ENCODE measurements around the gene PRC1. TPM values are rescaled to one million over a fixed set of nuclear protein-coding genes. Genes with fewer than 3 reads are reported as not detected.

Gene PRC1, protein sequence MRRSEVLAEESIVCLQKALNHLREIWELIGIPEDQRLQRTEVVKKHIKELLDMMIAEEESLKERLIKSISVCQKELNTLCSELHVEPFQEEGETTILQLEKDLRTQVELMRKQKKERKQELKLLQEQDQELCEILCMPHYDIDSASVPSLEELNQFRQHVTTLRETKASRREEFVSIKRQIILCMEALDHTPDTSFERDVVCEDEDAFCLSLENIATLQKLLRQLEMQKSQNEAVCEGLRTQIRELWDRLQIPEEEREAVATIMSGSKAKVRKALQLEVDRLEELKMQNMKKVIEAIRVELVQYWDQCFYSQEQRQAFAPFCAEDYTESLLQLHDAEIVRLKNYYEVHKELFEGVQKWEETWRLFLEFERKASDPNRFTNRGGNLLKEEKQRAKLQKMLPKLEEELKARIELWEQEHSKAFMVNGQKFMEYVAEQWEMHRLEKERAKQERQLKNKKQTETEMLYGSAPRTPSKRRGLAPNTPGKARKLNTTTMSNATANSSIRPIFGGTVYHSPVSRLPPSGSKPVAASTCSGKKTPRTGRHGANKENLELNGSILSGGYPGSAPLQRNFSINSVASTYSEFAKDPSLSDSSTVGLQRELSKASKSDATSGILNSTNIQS
- total RNA-seq = 10 to 100 TPM; 89.2 to 90.3 TPM

DNA sequence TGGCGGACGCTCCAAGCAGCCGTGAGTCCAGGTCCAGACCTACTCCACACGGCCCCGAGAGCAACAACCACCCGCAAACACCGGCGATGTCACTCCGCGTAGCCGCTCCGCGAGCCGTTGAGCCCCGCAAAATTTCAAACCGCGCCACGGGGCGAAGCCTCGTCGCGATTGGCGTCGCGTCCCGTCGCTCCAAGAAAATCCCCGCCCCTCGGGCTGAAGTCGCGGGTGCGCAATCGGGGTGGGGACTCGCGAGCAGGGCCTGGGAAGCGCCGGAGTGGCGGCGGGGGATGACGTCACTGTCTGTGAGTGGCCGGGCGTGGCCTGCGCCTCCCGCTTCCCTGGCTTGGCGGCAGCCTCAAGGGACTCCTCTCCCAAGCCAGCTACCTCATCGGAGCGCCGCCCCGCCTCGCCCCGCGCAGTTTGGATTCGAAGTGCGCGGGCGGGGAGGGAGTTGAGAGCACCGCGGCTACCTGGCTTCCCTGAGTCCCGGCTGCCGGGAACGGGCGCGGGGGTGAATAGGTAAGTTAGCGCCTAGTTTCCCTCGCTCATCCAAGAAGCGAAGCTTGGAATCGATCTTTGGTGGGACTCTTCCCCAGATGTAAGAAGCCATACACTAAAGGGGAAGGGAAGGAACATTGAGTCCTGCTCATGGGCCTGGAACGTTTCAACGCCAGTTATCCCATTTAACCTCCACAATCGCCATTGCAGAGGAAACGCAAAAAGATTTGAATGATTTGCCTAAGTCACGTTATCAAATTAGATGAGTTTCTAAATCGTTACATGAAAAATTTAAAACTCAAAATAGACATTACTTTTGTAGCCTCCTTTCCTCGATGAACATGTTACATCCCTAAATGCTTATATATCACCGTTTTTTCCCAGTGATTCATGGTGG is at the start of gene PRC1:
TSS of gene PRC1 (minus strand) at position 119 of the 895 bp plus-strand sequence. CDS start at position 1, 118 bp downstream.
- Mint-ChIP-seq H3K9me3 (no peaks in the 10 kb centered on the region), H3K4me3 (peak within 1 kb of the TSS; percentile 99), H3K27ac (peak within 1 kb of the TSS; percentile 99), H3K4me1 (peaks cover 16% of the 10 kb centered on the region), H3K27me3 (peaks cover 2% of the 10 kb centered on the region), H3K36me3 (peaks cover 31% of the 10 kb centered on the region)
- DNase-seq = peak; percentile 99

DNA sequence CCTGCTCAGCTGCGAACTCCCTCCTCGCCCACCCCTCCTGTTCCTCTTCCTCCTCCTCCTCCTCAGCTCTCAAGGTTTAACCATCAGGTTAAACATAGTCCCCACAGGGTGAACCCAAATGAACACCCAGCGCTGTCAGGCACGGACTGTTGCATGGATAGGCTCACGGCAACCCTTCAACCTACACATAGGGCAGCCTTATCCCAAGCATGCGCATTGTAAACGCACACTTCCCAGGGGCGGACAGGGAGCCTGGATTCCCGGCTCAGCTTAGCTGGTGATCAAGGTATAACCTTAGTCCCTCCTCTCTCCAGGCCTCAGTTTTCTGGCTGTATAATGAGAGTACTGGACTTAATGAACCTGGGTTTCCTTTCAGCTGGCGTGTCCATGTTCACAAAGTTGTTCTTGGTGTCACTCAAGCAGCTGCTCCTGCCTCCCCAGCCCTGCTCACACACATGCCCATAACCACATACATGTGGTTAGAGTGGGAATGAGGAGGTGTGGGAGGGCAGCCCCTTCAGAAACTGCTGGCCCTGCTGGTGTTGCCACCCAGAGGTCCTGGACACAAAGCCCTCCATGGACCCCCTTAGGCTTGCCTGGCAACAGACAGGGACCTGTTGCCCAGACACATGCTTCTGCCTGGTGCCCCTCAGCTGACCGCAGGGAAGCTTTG is 49.0 kb upstream of the PRC1 start:
- no peaks in the 10 kb centered on the region for H3K9me3 Mint-ChIP-seq
- H3K4me3 Mint-ChIP-seq = no peak overlapping the region
- no peaks in the 10 kb centered on the region for H3K36me3 Mint-ChIP-seq
- no peak for DNase-seq
- no peaks in the 10 kb centered on the region for H3K27me3 Mint-ChIP-seq
- H3K27ac Mint-ChIP-seq = no peak overlapping the region
- peaks cover 12% of the 10 kb centered on the region for H3K4me1 Mint-ChIP-seq

DNA sequence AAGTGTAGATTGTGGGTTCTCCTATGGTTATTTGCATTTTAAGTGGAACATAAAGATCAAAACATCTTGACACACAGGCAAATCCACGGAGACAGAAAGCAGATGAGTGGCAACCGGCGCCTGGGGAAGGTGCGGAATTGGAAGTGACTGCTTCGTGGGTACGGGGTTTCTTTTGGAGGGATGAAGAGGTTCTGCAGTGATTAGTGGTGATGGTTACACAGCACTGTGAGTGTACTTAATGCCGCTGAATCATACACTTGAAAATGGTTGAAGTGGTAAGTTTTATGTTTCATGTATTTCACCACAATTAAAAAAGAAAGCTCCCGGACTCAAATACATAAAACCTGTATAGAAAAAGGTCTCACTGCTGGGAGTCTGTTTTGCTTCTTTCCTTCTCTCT is 46.5 kb upstream of the PRC1 start:
- Mint-ChIP-seq H3K27ac (no peak overlapping the region), H3K27me3 (no peaks in the 10 kb centered on the region), H3K4me1 (no peaks in the 10 kb centered on the region), H3K4me3 (no peak overlapping the region), H3K36me3 (no peaks in the 10 kb centered on the region), H3K9me3 (no peaks in the 10 kb centered on the region)
- no peak for DNase-seq

DNA sequence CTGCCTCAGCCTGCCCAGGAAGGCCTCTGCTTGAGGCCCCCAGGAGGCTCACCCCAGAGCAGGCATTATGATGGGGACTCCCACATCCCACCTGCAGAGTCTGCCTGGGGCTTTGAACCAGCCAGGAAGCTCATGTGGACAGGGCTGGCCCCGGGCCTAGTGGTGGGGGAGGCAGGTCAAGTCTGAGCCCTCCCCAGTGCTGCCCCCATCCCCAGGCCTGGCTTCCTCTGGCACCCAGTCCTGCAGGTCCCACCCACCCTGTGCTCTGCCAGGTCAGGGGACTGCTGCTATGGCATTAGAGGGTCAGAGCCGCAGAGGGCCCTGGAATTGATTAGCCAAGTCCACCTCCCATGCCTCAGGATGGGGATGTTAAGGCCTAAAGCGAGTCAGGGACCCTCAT is 45.7 kb upstream of the PRC1 start:
- H3K9me3 Mint-ChIP-seq = no peaks in the 10 kb centered on the region
- H3K36me3 Mint-ChIP-seq = no peaks in the 10 kb centered on the region
- no peak for DNase-seq
- no peak overlapping the region for H3K27ac Mint-ChIP-seq
- H3K4me3 Mint-ChIP-seq = no peak overlapping the region
- no peaks in the 10 kb centered on the region for H3K27me3 Mint-ChIP-seq
- H3K4me1 Mint-ChIP-seq = no peaks in the 10 kb centered on the region

DNA sequence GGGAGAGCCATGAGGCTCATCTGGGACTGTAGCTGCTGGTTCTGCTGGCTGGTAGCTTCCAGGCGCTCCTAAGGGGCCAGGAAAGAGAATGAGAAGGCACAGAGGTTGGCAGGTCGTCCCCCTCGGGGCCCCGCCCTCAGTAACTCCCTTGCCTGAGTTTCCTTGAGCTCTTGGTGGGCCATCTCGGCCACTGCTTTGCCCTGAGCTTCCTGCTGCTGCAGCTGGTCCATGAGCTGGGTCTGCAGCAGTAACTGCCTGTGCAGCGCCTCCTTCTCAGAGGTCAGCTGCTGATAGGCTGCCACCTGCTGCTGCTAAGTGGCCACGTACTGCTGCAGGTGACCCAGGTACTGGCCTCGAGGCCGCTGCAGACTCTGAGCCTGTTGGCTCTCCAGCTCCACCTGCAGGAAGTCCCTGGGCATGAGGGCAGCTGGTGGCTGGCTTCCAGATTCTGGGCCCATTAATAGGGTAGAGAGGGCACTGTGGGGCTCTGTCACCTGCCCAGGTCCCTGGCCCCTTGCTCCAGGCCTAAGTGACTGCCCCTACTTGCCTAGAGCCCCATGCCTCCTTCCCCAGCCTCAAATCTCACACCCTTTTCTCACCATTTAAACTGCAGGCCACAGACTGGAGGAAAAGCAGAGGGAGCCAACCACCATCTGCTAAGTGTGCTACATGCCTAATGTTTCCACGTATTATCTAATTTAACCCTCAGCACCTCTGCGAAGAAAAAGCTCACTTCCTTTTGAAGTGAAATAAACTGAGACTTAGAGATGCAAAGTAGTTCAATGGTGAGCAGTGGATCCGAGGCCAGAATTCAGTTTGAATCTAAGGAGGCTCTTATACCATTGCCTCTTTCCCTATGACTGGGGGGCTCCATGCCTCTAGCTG is 38.8 kb upstream of the PRC1 start:
- Mint-ChIP-seq H3K36me3 (no peaks in the 10 kb centered on the region), H3K9me3 (no peaks in the 10 kb centered on the region), H3K4me1 (peaks cover 3% of the 10 kb centered on the region), H3K4me3 (no peak overlapping the region), H3K27ac (no peak overlapping the region), H3K27me3 (no peaks in the 10 kb centered on the region)
- DNase-seq = peak; percentile 64

DNA sequence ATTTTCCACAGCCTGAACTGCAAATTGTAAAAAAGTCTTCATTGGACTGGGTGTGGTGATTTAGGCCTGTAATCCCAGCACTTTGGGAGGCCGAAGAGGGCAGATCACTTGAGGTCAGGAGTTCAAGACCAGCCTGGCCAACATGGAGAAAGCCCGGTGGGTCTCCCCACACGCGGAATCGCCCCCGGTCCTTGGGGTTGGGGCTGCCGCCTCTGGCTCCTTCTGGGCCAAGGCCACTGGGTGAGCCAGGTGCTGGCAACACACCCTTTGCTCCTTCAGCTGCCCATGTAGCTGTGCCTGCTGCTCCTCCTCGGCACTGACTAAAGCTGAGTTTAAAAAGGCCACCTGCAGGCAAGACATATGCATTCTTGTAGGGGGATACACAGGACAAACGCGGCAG is 37.5 kb upstream of the PRC1 start:
- no peak overlapping the region for H3K27ac Mint-ChIP-seq

DNA sequence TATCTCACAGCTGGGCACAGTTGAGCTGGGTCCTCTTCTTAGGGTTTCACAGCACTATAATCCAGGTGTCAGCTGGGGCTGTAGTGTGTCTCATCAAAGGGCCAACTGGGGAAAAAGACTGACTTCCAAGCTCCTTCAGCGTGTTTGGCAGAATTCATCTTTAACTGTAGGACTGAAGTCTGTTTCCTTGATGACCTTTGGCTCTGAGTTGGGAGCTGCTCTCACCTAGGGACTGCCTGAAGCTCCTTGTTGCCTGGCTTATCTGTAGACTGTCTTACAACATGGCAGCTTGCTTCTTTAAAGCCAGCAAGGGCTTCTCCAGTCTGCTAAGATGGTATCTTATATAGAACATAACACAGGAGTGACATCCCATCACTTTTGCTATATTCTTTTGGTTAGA is 33.3 kb upstream of the PRC1 start:
- H3K27ac Mint-ChIP-seq = no peak overlapping the region
- H3K4me1 Mint-ChIP-seq = no peaks in the 10 kb centered on the region
- H3K9me3 Mint-ChIP-seq = no peaks in the 10 kb centered on the region
- no peak overlapping the region for H3K4me3 Mint-ChIP-seq
- H3K27me3 Mint-ChIP-seq = no peaks in the 10 kb centered on the region
- no peak for DNase-seq
- H3K36me3 Mint-ChIP-seq = no peaks in the 10 kb centered on the region

More for the DNA sequence above, 37.5 kb upstream of the PRC1 start:
- H3K9me3 Mint-ChIP-seq = no peaks in the 10 kb centered on the region
- H3K27me3 Mint-ChIP-seq = no peaks in the 10 kb centered on the region
- no peak overlapping the region for H3K4me3 Mint-ChIP-seq
- H3K4me1 Mint-ChIP-seq = peaks cover 3% of the 10 kb centered on the region
- no peaks in the 10 kb centered on the region for H3K36me3 Mint-ChIP-seq
- DNase-seq = no peak

DNA sequence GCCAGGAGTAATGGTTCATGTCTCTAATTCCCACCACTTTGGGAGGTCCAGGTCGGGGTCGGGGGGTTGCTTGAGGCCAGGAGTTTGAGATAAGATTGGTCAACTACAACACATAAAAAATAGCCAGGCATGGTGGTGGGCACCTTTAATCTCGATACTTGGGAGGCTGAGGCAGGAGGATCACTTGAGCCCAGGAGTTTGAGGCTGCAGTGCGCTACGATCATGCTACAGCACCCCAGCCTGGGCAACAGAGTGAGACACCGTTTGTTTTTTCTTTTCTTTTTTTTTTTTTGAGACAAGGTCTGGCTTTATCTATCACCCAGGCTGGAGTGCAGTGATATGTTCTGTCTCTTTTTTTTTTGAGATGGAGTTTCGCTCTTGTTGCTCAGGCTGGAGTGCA is 29.4 kb upstream of the PRC1 start:
- Mint-ChIP-seq H3K4me3 (no peak overlapping the region), H3K27me3 (no peaks in the 10 kb centered on the region), H3K27ac (no peak overlapping the region), H3K4me1 (peaks cover 14% of the 10 kb centered on the region), H3K9me3 (no peaks in the 10 kb centered on the region), H3K36me3 (peaks cover 1% of the 10 kb centered on the region)
- no peak for DNase-seq

DNA sequence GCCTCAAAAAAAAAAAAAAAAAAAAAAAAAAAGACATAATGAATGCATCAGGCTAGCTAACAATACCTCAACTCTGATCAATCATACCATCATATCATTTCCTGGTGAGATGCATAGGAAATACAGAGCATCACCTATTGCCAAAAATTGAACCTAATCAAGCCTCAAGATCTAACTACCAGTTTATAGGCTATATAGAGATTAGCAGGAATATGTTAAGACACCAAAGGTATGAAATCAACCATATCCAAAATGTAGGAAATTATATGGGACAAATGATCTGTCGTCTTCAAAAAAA is 28.4 kb upstream of the PRC1 start:
- Mint-ChIP-seq H3K27ac (peak overlapping the region; percentile 87), H3K4me3 (peak overlapping the region; percentile 90), H3K4me1 (peaks cover 18% of the 10 kb centered on the region), H3K27me3 (no peaks in the 10 kb centered on the region), H3K9me3 (no peaks in the 10 kb centered on the region), H3K36me3 (peaks cover 1% of the 10 kb centered on the region)
- DNase-seq = no peak

DNA sequence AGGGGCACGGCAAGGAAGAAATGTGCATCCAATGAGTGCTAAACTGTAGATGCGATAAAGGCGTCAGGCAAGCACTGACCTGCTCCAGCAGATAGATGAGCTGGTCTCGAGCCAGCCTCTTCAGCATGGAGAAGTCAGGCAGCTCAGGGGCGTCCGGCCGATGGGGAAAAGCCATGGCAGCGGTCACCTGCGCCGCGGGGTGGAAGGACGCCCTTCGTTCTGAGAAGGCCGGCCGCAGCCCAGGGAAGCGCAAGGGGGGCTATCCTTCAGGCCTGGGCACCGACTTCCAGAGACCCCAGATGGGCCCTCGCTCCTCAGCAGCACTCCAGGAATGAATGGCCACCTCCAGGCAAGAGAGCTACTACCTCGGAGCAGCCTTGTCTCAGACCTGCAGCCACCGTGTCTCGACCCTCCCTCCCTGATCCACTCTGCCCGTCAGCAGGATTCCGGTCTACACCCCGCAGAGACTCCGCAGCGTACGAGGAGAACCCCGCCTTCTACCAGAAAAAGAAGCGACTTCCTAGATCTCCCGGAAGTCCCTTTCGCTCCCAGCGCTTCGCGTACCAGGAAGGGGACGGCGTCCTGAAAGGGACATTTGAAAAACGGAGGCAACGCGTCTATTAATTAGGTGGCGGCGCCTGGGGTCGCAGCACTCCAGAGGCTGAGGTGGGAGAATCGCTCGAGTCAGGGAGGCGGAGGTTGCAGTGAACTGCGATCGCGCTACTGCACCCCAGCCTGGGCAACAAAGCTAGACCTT is 27.9 kb upstream of the PRC1 start, which contains the start of gene VPS33B:
TSS of gene VPS33B (minus strand) at position 520 of the 757 bp plus-strand sequence. CDS start at position 175, 345 bp downstream.
- peak within 1 kb of the TSS; percentile 90 for H3K4me3 Mint-ChIP-seq
- peak within 1 kb of the TSS; percentile 87 for H3K27ac Mint-ChIP-seq

DNA sequence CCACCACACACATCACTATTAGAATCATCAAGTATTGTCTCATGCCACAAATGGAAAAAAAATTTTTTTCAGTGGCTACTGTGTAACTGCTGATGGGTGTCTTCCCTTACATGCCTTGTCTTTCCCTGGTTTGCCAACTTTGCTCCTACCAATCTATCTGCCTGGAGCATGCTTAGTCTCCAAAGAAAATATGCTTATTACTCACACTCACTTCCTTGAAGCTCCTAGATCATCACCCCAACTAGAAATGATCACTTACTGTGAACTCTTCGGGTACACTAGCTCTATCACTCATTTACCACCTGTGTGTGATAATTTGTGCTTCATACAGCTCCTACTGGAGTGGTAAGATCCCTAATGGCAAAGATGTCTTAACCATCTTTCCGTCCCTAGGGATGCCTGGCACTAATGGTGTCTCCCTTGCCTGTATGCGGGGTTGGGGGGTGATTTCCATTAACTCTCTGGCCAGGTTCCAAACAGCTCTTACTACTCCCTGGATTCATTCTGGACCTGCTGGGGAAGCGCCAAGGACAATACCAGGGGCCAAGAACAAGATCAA is 27.3 kb upstream of the PRC1 start:
- Mint-ChIP-seq H3K4me3 (peak overlapping the region; percentile 90), H3K27ac (peak overlapping the region; percentile 87)

More for the DNA sequence above, 27.9 kb upstream of the PRC1 start, which contains the start of gene VPS33B:
- Mint-ChIP-seq H3K9me3 (no peaks in the 10 kb centered on the region), H3K27me3 (no peaks in the 10 kb centered on the region), H3K4me1 (peaks cover 18% of the 10 kb centered on the region), H3K36me3 (peaks cover 1% of the 10 kb centered on the region)
- DNase-seq = peak; percentile 79

DNA sequence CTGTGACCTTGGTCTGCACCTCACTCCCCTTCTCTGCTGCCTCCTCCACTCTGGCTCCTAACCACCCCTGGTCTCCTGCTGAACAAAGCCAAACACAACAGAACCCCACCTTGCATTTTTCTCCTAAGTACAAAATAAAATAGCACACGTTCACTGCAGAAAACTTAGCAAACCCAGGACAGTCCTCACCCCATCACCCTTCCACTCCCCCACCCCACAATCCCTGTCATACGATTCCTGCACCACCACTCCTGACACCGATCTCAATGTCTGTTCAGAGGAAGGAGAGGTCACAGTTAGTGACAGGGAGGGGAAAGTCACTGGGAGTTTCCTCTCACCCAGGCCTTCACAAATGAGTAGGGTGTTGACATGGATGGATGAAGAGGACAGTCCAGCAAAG is 23.8 kb upstream of the PRC1 start:
- Mint-ChIP-seq H3K4me1 (peaks cover 18% of the 10 kb centered on the region), H3K4me3 (no peak overlapping the region), H3K9me3 (no peaks in the 10 kb centered on the region), H3K36me3 (peaks cover 5% of the 10 kb centered on the region), H3K27me3 (no peaks in the 10 kb centered on the region), H3K27ac (peak overlapping the region; percentile 49)
- DNase-seq = no peak

More for the DNA sequence above, 27.3 kb upstream of the PRC1 start:
- Mint-ChIP-seq H3K36me3 (peaks cover 1% of the 10 kb centered on the region), H3K4me1 (peaks cover 18% of the 10 kb centered on the region), H3K9me3 (no peaks in the 10 kb centered on the region), H3K27me3 (no peaks in the 10 kb centered on the region)
- DNase-seq = no peak

DNA sequence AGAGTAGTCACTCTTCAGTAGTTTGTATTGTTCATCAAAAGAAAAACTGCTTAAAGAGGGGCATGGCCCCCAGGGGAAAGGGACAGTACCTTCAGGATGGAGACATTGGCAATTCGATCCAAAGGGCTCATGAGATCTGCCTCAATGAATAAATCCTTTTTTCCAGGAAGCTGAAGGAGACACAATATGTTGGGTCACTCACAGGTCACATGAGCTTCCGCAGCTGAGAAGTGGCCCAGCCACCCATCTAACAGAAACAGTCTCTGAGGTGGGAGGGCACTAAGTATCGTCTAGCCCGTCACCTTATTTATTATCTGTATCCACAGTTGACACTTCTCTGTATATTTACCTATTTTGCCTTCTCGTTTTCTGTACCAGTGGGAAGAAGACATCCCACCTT is 23.4 kb upstream of the PRC1 start:
- Mint-ChIP-seq H3K9me3 (no peaks in the 10 kb centered on the region), H3K27ac (peak overlapping the region; percentile 49), H3K4me1 (peaks cover 18% of the 10 kb centered on the region), H3K27me3 (no peaks in the 10 kb centered on the region), H3K36me3 (peaks cover 5% of the 10 kb centered on the region), H3K4me3 (no peak overlapping the region)
- no peak for DNase-seq
